Heart left ventricle (tissue), 13 donors: ENCODE results near the gene RBM47.

Experiments
- POLR2A ChIP-seq, 2 donors: fragments of 450-650 bp; IDR thresholded peaks; one replicate each; pipeline ENCODE4 v1.6.1; 2017; ENCODE audit warnings: antibody characterized with exemption in 2 of 2, mild to moderate bottlenecking in 2 of 2, moderate library complexity in 2 of 2
- TF ChIP-seq, protein P1 (sequence below), 12 donors: fragments of 200-600 bp; sonication (generic) in 4 of 12; IDR thresholded peaks; one replicate each; pipeline versions ENCODE4 v1.5.0 to v1.8.0; 2018 to 2022; ENCODE audit warnings: antibody characterized with exemption in 12 of 12, mild to moderate bottlenecking in 5 of 12
- donor health status: ischemic (EF 13 %, LVEDD 7.1; RV severe dilation, severe dysfunction).
- donor health status: DM: no; HTN: yes; CAD: no.
- donor health status: DM: no; HTN: no; CAD: no.
- donor health status: ischemic (EF 25% LVEDD 6.9; RV normal size, moderate dysfunction).
- donor health status: ischemic (EF 25% LVEDD 5.7; RV mildly dilated, moderate dysfunction).
- donor health status: ischemic (EF 35%, LVEDD 5.7; RV mildly dilated, moderate dysfunction).
- donor health status: nonischemic (EF 11% LVEDD 7.7; RV severe dilation, severe dysfunction).
- donor health status: DM: yes; HTN: yes; CAD: no.
- donor health status: PGD.
- donor health status: ischemic (EF 29% LVEDD 5.4; RV normal size, mild dysfunction).
- donor health status: nonischemic (EF 23%, LVEDD 6.1; RV moderate dilation, normal function).

DNA sequence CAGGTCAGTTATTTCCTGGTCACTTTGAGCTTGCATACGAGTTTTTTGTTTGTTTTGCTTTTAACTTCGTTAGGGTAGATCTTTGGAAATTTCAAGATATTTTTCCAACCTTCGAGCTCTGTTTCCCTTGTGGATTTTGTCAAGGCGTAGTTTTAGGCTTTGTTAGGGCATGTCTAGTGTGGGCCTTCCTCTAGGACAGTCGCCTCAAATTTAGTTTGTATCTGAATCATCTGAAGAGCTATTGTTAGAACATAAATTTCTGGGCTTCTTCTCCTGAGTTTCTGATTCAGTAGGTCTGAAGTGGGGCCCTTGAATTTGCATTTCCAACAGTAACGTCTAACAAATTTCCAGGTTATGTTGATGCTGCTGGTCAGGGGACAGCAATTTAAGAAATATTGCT lies 48.8 kb upstream of the RBM47 start:
- TF ChIP-seq, protein P1, sequence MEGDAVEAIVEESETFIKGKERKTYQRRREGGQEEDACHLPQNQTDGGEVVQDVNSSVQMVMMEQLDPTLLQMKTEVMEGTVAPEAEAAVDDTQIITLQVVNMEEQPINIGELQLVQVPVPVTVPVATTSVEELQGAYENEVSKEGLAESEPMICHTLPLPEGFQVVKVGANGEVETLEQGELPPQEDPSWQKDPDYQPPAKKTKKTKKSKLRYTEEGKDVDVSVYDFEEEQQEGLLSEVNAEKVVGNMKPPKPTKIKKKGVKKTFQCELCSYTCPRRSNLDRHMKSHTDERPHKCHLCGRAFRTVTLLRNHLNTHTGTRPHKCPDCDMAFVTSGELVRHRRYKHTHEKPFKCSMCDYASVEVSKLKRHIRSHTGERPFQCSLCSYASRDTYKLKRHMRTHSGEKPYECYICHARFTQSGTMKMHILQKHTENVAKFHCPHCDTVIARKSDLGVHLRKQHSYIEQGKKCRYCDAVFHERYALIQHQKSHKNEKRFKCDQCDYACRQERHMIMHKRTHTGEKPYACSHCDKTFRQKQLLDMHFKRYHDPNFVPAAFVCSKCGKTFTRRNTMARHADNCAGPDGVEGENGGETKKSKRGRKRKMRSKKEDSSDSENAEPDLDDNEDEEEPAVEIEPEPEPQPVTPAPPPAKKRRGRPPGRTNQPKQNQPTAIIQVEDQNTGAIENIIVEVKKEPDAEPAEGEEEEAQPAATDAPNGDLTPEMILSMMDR (IDR thresholded peaks at IDR 0.05) = no peak
- TF ChIP-seq POLR2A (IDR thresholded peaks at IDR 0.05) = no peak
